Activated CD4-positive, alpha-beta T cell treated with anti-CD3 and anti-CD28 coated beads for 48 hours (primary cell): Measurements from ENCODE around the gene STARD10.
"Not testable (repeated sequence)": the region's sequence is repeated elsewhere in the genome, so short reads cannot be mapped to it uniquely, and the experiment has no call there.

ENCODE experiments used
- DNase-seq: peaks from one replicate; pipeline ENCODE4 v3.0.0-alpha.2; 2020

STARD10 gene

GRCh38 chr11:72793425-72794367, at the start of gene STARD10:
Gene STARD10 (minus strand): TSS chr11:72794047. CDS start chr11:72781181, 12,866 bp downstream.
- DNase-seq = peak; percentile 95

GRCh38 chr11:72842653-72843330, 48.9 kb upstream of the STARD10 start:
- no peak for DNase-seq

- DNase-seq = no peak
Measured at GRCh38 chr11:72842126-72842525, 48.3 kb upstream of the STARD10 start.

- no peak for DNase-seq
Measured at GRCh38 chr11:72841397-72841796, 47.5 kb upstream of the STARD10 start.

- DNase-seq = no peak
Measured at GRCh38 chr11:72840780-72841179, 46.9 kb upstream of the STARD10 start.

- no peak for DNase-seq
Measured at GRCh38 chr11:72838691-72839305, 45.0 kb upstream of the STARD10 start.

GRCh38 chr11:72836111-72836510, 42.3 kb upstream of the STARD10 start:
- DNase-seq = no peak

- DNase-seq = no peak
Measured at GRCh38 chr11:72834905-72835304, 41.1 kb upstream of the STARD10 start.

GRCh38 chr11:72833811-72834493, 40.1 kb upstream of the STARD10 start:
- no peak for DNase-seq

GRCh38 chr11:72833083-72833733, 39.4 kb upstream of the STARD10 start:
- no peak for DNase-seq

- DNase-seq = no peak
Measured at GRCh38 chr11:72832301-72833082, 38.6 kb upstream of the STARD10 start.

GRCh38 chr11:72831521-72832300, 37.9 kb upstream of the STARD10 start:
- peak; percentile 72 for DNase-seq

GRCh38 chr11:72829884-72830533, 36.2 kb upstream of the STARD10 start:
- DNase-seq = no peak

GRCh38 chr11:72829178-72829577, 35.3 kb upstream of the STARD10 start:
- DNase-seq = no peak

- DNase-seq = no peak
Measured at GRCh38 chr11:72828692-72829101, 34.9 kb upstream of the STARD10 start.

GRCh38 chr11:72828081-72828567, 34.3 kb upstream of the STARD10 start:
- no peak for DNase-seq

GRCh38 chr11:72827656-72828055, 33.8 kb upstream of the STARD10 start:
- not testable (repeated sequence) for DNase-seq

- no peak for DNase-seq
Measured at GRCh38 chr11:72826942-72827480, 33.2 kb upstream of the STARD10 start.

GRCh38 chr11:72826191-72826941, 32.5 kb upstream of the STARD10 start:
- no peak for DNase-seq
